SK-N-MC (cell line): ENCODE results near the gene EML2.

Experiments used
- EZH2 ChIP-seq: fragments of 200-600 bp; sonication (generic); IDR thresholded peaks from one replicate; pipeline ENCODE4 v1.6.1; 2017; ENCODE audit warnings: antibody characterized with exemption
- POLR2AphosphoS5 ChIP-seq: IDR thresholded peaks from 2 replicates; pipeline ENCODE4 v1.6.1; 2012; ENCODE audit warnings: mild to moderate bottlenecking, low read depth, low read length, borderline replicate concordance

DNA sequence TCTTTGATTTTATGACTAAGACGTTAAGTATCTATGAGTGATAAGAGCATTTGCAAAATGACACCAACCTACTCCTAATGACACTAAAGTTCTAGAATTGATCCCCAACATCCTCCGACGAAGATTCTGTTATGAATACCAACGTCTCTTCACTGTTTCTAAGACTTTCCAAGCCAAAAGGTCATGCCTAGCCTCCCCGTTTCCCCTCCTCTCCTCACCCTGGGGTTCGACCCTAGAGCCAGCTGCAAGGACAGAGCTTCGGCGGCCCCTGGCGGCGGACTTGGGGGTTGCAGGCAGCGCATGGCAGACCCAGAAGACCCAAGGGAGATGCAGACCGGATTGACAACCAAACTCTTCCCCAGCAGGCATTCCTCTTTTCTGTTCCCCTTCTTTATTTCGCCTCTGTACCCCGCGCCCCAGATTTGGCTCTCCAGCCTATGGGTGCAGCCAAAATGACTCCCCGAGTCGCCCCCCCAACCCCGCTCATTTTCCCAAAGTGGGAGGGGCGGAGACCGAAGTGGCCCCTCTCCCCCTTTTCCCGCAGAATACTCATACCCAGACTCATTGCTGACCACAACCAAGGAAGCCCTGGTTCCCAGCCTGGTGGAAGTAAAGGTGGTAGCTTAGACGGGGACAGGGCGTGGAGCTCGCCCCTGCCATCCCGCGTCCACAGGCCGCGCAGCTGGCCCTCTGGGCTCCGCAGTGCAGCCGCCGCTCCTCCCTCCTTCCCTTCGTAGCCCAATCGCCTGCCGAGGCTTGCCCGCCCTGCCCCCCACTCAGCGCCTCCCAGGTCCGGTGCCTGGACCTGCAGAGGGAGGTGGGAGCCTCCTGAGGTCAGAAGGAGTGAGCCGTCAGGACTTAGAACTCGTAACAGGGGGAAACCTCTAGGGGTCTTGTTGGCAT is 4.1 kb upstream of the EML2 start:
- TF ChIP-seq EZH2 (no peak), POLR2AphosphoS5 (no peak)
